Posterior cingulate gyrus (tissue), 11 donors: ENCODE results near the gene GLMP.

Experiments used
- DNase-seq, 10 donors: peaks; one replicate each; pipeline versions ENCODE4 v3.0.0 to v3.0.0-alpha.2; 2020 to 2021; ENCODE audit warnings: mixed read lengths in 3 of 10
- intact Hi-C: fragments of 100-400 bp; cut with DNase I; formaldehyde crosslinking; loops from one replicate; pipeline ENCODE4 v1.15.1; 2023

Gene GLMP

DNA sequence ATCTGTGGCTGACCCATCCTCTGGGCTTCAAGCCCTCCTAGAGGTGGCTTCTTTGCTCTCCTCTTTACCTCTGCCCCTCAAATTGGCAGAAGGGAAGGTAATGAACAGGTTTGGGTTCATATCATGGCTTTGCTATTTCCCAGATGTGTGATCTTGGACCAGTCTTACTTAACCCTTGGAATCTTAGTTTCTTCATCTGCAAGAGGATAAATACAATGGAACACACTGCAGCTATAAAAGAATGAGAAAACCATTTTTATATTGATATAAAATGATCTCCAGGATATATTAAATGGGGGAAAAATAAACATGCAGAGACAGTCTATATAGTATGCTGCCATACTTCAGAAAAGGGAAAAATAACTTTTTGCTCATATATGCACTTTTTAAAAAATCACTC, 5.6 kb downstream of the GLMP start:
- intact Hi-C loops, result loop anchor here (10.0 kb wide), 1 partner anchor 55 kb away; no protein-coding TSS in a partner anchor
- no peak for DNase-seq

GRCh38 chr1:156286061-156286460, 9.4 kb downstream of the GLMP start:
- peak in 2 of 10 donors; percentile 43 to 67 for DNase-seq
- intact Hi-C loops, result no loop called here

GRCh38 chr1:156285437-156285836, 10.0 kb downstream of the GLMP start:
- peak in 2 of 10 donors; percentile 59 to 75 for DNase-seq
- intact Hi-C loops, result no loop called here

DNA sequence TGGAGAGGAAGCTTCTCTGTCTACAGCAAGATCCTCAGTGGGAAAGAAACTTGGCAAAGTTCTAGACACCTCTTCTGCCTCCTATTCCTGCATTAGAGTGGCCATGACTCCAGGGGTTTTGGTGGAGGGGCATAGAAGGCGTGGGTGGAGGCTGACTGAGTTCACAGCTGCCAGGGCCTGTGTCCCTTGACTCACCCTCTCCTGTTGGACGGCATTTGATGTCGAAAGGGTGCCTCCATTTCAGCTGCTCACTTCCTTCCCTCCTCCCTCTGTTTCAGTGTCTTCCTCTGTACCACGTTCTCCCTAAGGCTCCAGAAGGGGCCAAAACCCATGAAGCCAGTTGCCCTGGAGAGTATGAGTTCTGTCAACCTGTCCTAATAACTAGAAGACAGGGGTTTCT, 10.7 kb downstream of the GLMP start:
- peak in 2 of 10 donors; percentile 5 to 21 for DNase-seq
- intact Hi-C loops, result no loop called here

DNA sequence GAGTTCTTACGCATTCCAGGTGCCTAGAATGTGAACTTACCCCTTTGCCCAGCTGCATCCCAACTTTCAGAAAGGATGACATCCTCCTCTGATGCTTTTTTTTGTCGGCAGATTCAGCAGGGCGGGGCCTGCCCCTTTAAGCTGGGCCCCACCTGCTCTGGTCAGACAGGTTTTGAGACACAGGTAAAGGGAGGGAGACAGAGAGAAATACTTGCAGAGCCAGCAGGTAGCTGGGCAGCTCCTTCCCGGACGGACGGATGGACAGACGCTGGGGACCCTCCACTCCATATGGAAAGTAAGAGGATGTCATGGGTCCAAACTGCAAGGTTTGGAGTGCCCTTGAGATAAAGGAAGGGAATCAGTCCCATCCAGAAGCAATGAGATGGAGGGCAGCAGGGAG, 11.4 kb downstream of the GLMP start, which contains the start of gene TMEM79:
TMEM79 (plus strand) TSS at position 214 of the 400 bp plus-strand sequence. CDS start 902 bp downstream, outside the sequence.
- intact Hi-C loops, result no loop called here
- DNase-seq, result peak in 2 of 10 donors; percentile 30 to 44

DNA sequence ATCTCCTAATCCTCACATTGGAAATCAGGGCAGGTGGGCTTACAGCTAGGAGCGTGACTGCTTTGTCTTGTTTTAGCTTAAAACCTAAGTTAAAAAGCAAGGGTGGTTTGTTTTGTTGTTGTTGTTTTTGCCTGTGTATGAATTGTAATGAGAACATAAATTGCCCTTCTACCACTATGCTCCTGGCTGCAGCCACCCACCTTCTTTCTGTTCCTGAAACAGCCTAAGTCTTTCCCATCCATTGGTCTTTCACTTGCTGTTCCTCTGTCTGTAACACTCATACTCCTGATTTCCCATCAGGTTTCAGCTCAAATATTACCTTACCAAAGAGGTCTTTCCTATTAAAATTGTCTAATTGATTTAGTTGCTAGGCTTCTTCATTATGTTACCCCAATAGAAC, 12.0 kb downstream of the GLMP start:
- no peak for DNase-seq
- intact Hi-C loops, result no loop called here

- intact Hi-C loops, result no loop called here
- DNase-seq, result peak; percentile 92 to 99 (median 93)
These were observed 12.8 kb downstream of the GLMP start, which contains the start of gene SMG5 for GRCh38 chr1:156282479-156283222. SMG5 (minus strand) TSS chr1:156282825; CDS start chr1:156282680, 145 bp downstream.

- DNase-seq, result peak in 1 of 10 donors; percentile 71
- intact Hi-C loops, result no loop called here
These were observed 13.6 kb downstream of the GLMP start for GRCh38 chr1:156281693-156282478.

GRCh38 chr1:156281281-156281680, 14.2 kb downstream of the GLMP start:
- peak in 3 of 10 donors; percentile 42 to 85 (median 72) for DNase-seq
- intact Hi-C loops, result no loop called here

DNA sequence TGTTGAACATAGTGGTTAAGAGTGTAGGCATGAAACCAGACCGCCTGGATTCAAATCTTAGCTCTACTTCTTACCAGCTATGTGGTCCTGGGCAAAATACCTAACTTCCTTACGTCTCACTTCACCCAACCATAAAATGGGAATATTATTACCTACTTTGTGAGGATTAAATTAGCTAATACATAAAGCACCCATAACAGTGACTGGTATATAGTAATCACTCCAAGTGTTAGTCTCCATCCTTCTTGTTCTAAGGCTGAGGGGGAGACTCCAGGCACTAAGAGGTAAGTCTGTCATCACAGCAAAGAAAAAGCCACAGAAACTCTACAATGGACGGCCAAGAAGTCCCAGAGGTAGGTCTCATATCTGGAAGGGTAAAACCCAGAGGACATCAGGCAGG, 15.6 kb downstream of the GLMP start:
- intact Hi-C loops, result no loop called here
- no peak for DNase-seq

DNA sequence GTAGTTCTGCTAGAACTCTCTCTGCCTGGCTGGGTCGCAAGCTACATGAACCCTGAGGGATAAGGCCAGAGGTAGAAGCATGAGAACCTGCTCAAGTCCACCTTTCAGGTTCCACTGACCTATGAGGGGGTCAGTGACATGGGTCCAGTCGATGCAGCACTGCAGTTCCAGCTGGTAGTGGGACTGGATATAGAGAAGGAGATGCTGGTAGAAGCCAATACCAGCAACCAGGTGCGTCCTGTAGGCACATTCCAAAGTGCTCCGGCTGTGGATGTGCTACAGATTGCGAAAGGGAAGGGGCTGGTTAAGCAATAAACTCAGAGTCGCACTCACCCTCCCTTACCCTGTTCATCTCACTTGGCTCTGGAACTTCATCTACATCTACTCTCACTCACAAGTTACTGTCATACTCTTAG, 18.5 kb downstream of the GLMP start:
- peak in 1 of 10 donors; percentile 7 for DNase-seq
- intact Hi-C loops, result no loop called here

DNA sequence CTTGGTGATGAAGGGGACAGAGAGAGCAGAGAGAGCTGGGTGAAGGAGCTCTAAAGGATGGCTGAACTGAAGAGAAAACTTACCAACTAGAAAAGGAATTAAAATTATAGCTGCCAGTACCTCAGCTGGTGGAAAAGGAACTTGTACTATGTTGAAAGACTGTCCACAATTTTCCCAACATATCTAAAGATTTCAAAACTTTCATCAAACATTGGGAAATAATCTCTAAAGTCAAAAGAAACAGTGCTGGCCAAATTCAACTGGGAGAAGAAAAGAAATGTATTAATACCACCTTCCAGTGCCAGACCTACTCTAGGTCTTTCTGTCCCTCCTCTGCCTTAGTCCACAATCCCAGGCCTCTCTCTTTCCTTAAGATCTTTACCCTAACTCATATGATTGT, 18.9 kb downstream of the GLMP start:
- DNase-seq, result peak in 1 of 10 donors; percentile 1
- intact Hi-C loops, result no loop called here

- intact Hi-C loops, result no loop called here
- no peak for DNase-seq
These were observed 25.2 kb downstream of the GLMP start for GRCh38 chr1:156270314-156270713.

DNA sequence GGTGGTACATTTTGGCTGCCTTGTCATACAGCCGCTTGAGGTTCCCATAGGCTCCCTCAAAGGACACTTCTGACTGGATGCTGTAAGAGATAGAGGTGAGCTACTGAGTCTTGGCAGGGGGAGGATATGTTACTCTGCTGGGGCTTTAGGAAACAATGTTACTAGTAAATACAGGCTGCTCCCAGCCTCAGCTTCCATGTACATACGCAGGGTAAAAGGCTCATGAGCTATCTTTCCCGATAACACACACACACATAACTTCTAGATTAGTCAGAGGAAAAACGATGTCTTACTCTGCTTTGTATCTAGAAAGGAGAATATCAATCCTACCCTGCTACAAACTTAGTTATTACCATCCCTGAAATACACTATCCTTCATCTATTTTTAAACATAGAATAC, 27.1 kb downstream of the GLMP start:
- intact Hi-C loops, result no loop called here
- no peak for DNase-seq

GRCh38 chr1:156266051-156266450, 29.4 kb downstream of the GLMP start:
- intact Hi-C loops, result no loop called here
- peak in 1 of 10 donors; percentile 75 for DNase-seq

GRCh38 chr1:156263288-156263655, 32.2 kb downstream of the GLMP start:
- DNase-seq, result peak in 2 of 10 donors; percentile 23 to 61
- intact Hi-C loops, result no loop called here

DNA sequence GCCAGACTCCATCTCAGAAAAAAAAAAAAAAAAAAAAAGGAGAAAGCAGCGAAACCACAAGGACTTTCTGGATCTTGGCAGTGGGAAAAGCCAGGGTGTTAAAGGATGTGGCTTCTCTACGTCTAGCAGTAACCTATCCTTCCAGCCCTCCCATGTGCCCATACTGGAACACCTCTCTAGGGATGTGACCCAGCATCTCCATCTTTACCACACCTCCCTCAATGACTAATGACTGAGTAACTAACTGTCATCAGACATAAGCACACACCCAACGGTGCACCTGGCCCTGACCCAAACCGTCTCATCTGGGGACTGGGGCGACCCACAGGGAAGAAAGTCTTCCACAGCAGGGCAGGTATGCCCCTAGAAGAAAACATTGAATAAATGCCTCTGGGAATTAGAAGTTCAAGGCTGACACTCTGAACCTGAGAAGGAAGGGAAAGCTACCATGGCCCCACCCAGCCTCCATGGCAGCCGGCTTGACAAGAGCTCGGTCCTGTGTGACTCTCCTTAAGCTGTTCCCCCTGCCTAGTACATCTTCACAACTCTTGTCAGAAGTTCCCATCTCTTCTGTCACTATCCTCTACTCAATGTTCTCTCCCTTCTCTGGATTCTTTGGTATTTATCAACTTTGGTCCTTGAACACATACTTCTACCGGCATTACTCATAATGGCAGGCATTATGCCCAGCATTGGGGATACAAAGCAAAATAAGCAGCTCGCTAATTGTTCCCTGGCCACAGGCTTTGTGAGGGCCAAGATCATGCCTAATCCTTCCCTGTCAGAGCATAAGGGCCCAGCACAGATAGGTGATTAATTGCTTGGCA, 32.8 kb downstream of the GLMP start:
- DNase-seq, result peak in 1 of 10 donors; percentile 51
- intact Hi-C loops, result no loop called here

DNA sequence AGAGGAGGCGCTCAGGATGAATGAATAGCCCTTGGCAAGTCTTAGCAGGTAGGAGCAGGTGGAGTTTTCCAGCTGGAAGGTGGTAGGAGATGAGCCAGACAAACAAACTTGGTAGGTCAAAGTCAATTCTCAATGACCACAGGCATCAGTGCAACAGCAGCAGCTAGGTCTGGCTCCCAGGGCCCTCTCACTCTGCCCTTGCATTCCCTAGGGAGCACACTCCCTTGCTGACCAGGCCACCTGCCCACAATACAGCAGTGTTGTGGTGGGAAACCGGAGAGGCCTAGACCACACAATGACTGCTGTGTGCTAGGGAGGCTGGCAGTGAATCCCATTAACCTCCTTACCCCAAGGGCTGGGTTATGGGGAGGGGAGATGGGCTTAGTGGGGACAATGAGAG, 34.6 kb downstream of the GLMP start:
- DNase-seq, result peak in 2 of 10 donors; percentile 75 to 90
- intact Hi-C loops, result no loop called here

GRCh38 chr1:156259805-156260204, 35.7 kb downstream of the GLMP start:
- DNase-seq, result peak in 7 of 10 donors; percentile 53 to 92 (median 65)
- intact Hi-C loops, result no loop called here

GRCh38 chr1:156258859-156259258, 36.6 kb downstream of the GLMP start:
- DNase-seq, result peak in 2 of 10 donors; percentile 32 to 60
- intact Hi-C loops, result no loop called here
